GM10847 (cell line): ENCODE results near the gene HS2ST1.

Experiments
- POLR2A ChIP-seq: IDR thresholded peaks from 2 replicates; pipeline ENCODE4 v1.6.1; 2011; ENCODE audit not compliant: insufficient read length; ENCODE audit errors: extremely low read depth

HS2ST1 gene

DNA sequence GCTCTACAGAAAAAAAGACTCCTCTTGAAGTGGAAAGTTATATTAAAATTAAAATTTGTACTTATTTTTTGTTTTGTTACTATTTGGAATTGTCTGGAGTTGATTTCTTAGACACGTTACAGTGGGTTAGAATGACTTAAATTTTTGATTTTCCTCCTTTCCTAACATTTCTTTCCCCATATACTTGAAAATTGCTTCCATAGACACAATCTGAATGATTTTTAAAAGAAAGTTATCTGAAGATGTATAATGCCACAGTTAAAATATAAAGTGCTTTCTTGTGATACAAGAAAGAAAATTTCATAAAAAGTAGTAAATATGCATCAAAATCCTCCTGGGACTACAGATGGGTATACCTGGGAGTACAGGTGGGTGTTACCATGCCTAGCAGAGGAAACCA lies 2.3 kb downstream of the HS2ST1 start:
- no peak for TF ChIP-seq POLR2A

DNA sequence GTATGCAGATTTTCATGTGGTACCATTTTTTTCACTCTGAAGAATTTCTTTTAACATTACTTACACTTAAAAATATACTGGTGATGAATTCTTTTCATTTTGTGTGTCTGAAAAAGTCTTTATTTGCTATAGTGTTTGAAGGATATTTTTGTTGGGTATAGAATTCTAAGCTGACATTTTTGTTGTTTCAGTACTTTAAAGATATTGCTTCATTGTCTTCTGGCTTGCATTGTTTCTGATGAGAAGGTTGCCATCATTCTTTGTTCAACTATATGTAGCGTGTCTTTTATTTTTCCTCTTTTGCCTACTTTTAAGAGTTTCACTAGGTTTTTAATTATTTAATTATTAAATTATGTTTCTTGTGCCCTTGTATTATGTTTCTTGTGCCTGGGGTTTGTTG lies 8.0 kb downstream of the HS2ST1 start:
- no peak for TF ChIP-seq POLR2A

DNA sequence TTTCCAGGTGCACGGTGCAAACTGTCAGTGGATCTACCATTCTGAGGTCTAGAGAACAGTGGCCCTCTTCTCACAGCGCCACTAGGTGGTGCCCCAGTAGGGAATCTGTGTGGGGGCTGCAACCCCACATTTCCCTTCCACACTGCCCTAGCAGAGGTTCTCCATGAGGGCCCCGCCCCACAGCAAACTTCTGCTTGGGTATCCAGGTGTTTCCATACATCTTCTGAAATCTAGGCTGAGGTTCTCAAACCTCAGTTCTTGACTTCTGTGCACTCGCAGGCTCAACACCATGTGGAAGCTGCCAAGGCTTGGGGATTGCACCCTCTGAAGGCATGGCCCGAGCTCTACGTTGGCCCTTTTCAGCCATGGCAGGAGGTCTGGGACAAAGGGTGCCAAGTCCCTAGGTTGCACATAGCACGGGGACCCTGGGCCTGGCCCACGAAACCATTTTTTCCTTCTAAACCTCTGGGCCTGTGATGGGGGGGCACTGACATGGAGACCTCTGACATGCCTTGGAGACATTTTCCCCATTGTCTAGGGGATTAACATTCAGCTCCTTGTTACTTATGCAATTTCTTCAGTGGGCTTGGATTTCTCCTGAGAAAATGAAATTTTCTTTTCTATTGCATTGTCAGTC lies 10.0 kb downstream of the HS2ST1 start:
- TF ChIP-seq POLR2A: no peak

DNA sequence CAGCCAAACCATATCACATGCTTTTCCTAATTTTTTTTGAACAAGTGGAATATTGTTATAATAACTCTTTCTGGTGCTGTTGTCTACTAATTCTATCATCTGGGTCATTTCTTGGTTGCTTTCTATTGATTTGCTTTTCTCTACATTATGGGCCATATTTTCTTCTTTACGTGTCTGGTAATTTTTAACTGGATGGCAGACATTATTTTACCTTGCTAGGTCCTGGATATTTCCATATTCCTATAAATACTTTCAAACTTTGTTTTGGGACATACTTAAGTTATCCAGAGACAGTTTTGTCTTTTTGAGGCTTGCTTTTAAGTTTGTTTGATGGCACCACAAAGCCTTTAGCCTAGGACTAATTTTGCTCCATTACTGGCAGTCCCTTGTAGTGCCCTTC lies 11.3 kb downstream of the HS2ST1 start:
- TF ChIP-seq POLR2A: no peak

DNA sequence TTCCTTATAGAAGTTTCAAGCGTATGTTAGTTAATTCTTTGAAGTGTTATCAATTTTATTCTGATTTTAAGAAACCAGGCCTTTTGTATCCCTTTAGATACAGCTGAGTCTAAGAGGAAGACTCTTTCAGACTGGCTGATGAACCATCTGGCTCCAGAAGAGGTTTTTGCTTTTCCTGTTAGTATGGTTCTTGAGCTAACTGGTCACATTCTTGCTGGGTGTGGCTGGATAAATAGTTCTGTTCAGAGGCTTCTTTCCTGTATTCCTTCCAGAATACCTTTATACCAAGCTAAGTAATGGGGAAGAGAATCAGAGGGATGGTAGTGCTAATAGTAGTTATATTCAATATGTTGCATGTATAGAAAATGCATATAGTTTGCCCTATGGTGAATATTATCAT lies 12.4 kb downstream of the HS2ST1 start:
- TF ChIP-seq POLR2A: no peak

DNA sequence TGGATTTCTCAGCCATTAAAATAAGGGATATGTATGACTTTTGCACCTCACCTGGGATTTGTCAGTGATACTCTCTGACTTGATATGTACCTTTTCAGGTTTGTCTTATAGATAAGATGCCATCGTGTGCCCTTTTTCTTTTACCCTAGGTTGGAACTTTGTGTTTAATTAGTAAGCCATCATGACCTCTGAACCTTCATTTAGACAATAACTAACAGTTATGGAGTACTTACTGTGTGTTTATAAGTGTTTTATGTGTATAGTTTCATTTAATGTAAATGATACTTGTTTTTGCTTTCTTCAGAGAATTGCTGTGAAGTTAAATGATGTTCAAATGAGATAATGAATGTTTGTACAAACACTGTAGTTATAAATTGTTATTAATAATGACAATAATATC lies 14.4 kb downstream of the HS2ST1 start:
- TF ChIP-seq POLR2A: no peak

DNA sequence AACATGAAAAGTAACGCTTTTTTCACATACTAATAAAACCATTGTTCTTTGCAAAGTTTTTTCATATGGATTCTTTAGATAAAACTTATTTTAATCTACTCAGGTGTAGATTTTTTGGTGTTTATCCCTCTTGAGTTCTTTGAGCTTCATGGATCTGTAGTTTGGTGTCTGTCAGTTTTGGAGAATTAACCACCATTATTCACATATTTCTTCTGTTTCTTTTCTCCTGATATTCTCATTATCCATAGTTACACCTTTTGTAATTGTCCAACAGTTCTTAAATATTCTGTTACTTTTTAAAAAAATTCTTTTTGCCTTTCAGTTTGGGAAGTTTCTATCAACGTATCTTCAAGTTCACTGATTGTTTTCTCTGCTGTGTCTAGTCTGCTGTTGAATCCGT lies 18.6 kb downstream of the HS2ST1 start:
- TF ChIP-seq POLR2A: no peak

DNA sequence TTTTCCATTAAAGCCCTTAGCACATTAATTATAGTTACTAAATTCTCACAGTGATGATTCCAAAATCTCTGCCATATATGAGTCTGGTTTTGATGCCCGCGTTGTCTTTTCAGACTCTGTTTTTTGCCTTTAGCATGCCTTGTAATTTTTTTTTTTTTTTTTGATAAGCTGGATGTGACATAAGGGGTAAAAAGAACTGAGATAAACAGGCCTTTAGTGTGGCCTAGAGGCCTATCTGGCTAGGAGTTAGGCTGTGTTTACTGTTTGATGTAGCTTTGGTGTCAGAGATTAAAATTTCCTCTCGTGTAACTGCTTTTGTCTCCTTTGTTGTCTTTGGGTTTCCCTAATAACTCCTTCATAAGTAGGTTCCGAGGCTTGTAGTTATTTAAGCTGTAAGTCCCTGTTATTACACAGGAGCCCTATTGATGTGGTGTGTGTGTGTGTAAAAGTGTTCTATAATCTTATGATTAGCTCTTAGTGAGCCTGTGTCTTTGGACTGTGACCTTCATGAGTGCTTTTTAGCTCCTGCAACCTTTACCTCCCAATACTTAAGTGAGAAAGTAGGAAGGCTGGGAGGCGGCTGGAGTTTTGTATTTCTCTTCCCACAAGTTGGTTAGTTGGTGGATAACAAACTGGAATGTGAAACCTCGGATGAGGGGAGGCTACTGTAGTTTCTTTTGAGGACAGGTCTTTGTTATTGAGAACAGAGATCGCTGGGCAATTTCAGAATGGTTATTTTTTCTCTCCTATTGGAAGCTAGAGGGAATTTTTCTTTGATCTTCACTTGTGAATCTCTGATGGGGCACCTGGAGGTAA lies 19.3 kb downstream of the HS2ST1 start:
- no peak for TF ChIP-seq POLR2A

DNA sequence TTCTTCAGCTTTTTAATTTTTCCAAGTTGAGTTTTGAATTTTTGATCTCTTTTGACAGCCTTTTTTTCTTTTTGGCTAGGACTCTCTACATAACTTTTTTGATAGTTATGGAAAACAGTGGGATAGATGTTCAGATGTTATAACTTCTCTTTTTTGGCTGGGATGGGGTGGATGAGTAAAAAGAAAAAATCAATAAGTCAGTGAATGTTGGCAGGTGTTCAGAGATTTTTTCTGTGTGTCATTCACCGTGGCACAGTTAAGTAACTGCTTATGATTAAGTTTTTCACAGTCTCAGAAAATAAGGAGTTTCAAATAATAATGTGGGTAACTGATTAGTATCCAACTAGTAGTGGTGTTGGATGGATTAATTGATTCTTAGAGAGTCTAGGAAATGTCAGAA lies 24.0 kb downstream of the HS2ST1 start:
- no peak for TF ChIP-seq POLR2A

DNA sequence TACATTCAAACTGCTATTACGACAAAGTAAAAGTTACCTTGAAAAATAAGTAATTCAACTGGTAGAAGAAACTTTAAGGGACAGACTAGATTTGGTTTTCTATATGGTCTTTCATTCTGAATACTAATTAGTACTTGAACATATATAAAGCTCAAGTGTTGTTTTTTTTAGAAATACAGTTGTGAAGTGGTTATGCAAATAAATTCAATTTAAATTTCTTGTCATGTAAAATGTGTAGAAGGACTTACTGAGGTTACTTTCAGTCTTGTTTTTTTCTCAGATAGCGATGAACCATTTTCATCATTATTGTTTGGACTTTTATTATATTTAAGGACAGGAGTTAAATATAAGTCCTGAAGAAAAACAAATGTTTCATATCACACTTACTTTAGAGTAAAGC lies 24.4 kb downstream of the HS2ST1 start:
- no peak for TF ChIP-seq POLR2A

DNA sequence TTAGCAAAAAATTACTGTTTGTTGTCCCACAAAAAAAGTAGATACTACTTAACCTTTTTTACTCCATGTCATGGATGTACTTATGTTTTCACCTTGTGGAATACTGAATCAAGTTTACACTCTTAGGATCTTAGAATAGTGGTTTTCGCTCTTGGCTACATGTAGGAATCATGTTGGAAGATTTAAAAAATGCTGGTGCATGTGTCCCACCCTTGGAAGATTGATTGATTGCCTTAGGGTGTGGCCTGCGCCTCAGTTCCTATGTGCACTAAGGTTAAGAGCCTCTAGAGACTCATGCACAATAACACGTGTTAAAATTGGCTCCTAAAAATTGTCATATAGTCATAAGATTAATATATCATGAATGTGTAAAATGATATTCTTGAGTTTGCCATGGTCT lies 25.0 kb downstream of the HS2ST1 start:
- no peak for TF ChIP-seq POLR2A

DNA sequence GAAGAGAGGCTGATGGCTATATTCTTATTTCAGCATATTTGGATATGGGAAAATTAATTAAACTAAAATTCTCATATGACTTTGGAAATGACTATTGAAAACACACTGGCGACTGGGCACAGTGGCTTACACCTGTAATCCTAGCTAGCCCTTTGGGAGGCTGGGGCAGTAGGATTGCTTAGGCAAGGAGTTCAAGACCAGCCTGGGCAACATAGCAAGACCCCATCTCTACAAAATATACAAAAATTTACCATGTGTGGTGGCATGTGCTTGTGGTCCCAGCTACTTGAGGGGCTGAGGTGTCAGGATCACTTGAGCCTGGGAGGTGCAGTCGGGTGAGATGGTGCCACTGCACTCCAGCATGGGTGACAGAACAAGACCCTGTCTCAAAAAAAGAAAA lies 26.2 kb downstream of the HS2ST1 start:
- no peak for TF ChIP-seq POLR2A

DNA sequence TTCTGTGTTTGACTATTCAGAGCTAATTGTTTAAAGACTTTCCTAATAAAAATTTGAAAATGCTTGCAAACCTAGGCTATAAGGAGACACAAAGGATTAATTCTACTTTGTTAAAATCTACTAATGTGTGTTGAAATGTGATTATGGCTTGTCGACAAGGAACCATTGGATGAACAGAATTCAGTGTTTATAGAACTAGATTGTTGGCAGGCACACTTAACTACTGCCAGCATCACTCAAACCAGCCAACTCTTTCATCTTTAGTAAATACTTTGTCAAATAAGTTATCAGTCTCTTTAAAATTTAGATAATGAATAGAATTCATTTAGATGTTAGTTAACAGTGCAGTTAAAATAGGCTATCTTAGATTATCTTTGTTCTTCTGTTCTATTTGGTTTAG lies 27.6 kb downstream of the HS2ST1 start:
- TF ChIP-seq POLR2A: no peak

DNA sequence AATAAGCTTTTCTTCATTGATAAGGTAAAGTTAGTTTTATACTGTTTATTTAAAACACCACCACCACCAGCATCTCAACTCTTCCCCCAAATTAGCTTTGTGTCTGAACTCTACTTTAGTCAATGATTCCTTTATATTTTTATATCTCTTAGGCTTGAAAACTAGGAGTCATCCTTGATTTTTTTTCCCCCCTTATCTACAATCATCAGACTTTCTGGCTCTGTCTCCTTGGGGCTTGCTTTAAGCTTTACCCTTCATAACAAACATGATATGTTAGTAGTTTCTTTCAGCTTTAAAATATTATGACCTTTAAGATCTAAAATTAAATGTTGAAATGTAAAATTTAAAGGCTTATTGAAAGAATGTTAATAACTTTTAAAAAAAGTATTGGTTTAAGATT lies 28.3 kb downstream of the HS2ST1 start:
- TF ChIP-seq POLR2A: no peak

DNA sequence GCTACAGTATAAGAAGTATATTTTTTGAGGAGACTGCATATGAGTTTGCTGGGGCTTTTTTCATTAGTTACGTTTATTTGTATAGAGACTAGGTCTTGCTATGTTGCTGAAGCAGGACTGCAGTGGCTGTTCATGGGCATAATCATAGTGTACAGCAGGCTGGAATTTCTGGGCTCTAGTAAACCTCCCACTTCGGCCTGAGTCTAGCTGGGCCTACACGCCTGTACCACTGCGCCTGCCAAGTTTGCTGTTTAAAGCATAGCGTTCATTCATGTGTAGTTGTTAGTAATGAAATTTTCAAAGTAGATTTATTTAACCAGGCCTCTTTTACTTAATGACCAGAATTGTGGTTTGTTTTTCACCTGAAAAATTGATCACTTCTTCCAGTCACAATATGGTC lies 33.8 kb downstream of the HS2ST1 start:
- no peak for TF ChIP-seq POLR2A

DNA sequence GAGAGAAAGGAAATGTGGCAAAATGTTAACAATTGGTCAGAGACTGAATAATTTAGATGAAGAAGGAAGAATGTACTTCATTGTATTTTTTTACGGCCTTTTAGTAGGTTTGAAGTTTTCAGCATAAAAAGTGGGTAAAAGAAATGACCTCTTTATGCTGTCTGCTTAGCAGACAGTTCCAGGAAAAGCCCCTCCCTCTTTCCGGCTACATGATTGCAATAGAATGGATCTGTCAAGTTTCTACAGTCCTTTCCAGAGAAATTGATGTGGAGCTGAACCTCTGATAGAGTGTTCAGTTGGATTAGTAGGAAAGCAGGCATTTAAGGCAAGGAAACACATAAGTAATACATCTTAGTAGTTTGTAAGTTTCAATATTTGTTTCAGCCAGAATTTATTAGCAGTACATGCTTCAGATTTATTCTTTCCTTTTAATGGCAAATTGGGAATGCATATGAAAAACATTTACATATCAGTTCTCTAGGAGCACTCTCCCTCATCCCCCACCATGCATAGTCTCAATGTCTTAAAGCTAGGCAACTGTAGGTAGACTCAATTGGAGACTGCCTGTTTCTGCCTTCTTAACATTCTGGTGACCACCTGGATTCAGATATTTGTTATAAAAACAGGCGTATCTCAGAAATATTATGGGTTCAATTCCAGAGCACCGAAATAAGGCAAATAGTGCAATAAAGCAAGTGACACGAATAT lies 36.4 kb downstream of the HS2ST1 start:
- no peak for TF ChIP-seq POLR2A
